OCI-LY1 (cell line): ENCODE results near the gene PSD4.

Experiments
- CTCF ChIP-seq: fragments of 200-600 bp; sonication (generic), shearing (Covaris generic); IDR thresholded peaks from 2 replicates; pipeline ENCODE4 v1.5.1; 2017; ENCODE audit warnings: mild to moderate bottlenecking, antibody characterized with exemption, low read length, moderate library complexity, mixed read lengths
- EZH2 ChIP-seq: fragments of 200-600 bp; sonication (generic), shearing (Covaris generic); IDR thresholded peaks from 2 replicates; pipeline ENCODE4 v1.8.0; 2017; ENCODE audit warnings: borderline replicate concordance, mixed run types, mild to moderate bottlenecking, antibody characterized with exemption, low read length, moderate library complexity, mixed read lengths

GRCh38 chr2:113175736-113176695, 2.2 kb downstream of the PSD4 start:
- TF ChIP-seq CTCF (no peak), EZH2 (no peak)
